Thoracic aorta (tissue), 2 donors: ENCODE results near the gene ZDHHC16. TPM values are rescaled to one million over a fixed set of nuclear protein-coding genes. Genes with fewer than 3 reads are reported as not detected.

ENCODE experiments used
- ATAC-seq: fragments of 150-250 bp; one replicate; pipeline ENCODE4 v1.8.0; 2017; ENCODE audit warnings: low read depth; ENCODE audit not compliant: insufficient number of reproducible peaks, low FRiP score
- DNase-seq: peaks from one replicate; pipeline ENCODE4 v3.0.0-alpha.2; 2020; ENCODE audit warnings: low spot score
- H3K27ac ChIP-seq, 2 donors: fragments of 200-600 bp; sonication (generic); 1 replicate in 1 of 2; 2 replicates in 1 of 2; pipeline ENCODE4 v1.5.1; 2016; ENCODE audit warnings: mild to moderate bottlenecking in 2 of 2, moderate library complexity in 2 of 2
- H3K27me3 ChIP-seq: fragments of 200-600 bp; sonication (generic); replicated peaks from 2 replicates; pipeline ENCODE4 v1.6.0; 2016; ENCODE audit warnings: mild to moderate bottlenecking; ENCODE audit not compliant: insufficient read depth
- H3K36me3 ChIP-seq: fragments of 200-600 bp; sonication (generic); one replicate; pipeline ENCODE4 v1.5.1; 2016
- H3K4me1 ChIP-seq, 2 donors: fragments of 200-600 bp; sonication (generic); 1 replicate in 1 of 2; 2 replicates in 1 of 2; pipeline versions ENCODE4 v1.5.1 to v1.6.0; 2016; ENCODE audit warnings: low read depth in 2 of 2, mild to moderate bottlenecking in 1 of 2; ENCODE audit not compliant: control insufficient read depth in 1 of 2
- H3K4me3 ChIP-seq: fragments of 200-600 bp; sonication (generic); 2 replicates; pipeline ENCODE4 v1.5.1; 2016; ENCODE audit warnings: mild to moderate bottlenecking
- H3K9me3 ChIP-seq: fragments of 200-600 bp; sonication (generic); 2 replicates; pipeline ENCODE4 v1.5.1; 2016
- CTCF ChIP-seq: fragments of 200-600 bp; sonication (generic); IDR thresholded peaks from one replicate; pipeline ENCODE4 v1.5.1; 2019; ENCODE audit warnings: antibody characterized with exemption
- total RNA-seq, 2 donors: library from RNA; depleted of rRNA; stranded (reverse); fragments of >200 nt; gene quantifications; one replicate each; pipeline versions ENCODE4 v1.1.0 to v1.2.3, GENCODE V29; 2016

Gene ZDHHC16
- total RNA-seq, 2 donors from 2014 or later: 23.4 to 31.7 TPM

- Histone ChIP-seq H3K9me3 (no peaks in the 10 kb centered on the region), H3K36me3 (no peaks in the 10 kb centered on the region), H3K4me1 (peaks cover 18 to 49% of the 10 kb centered on the region in 2 donors), H3K27me3 (no peaks in the 10 kb centered on the region), H3K4me3 (peak within 1 kb of the TSS; percentile 83), H3K27ac (peak within 1 kb of the TSS; percentile 86 to 92)
- ATAC-seq: peak; percentile 87
- TF ChIP-seq CTCF: no peak
- peak; percentile 99 for DNase-seq
Observed at GRCh38 chr10:97498076-97498840, 52.3 kb downstream of the ZDHHC16 start, which contains the start of gene MMS19. Gene MMS19, minus strand, starts transcription at chr10:97498422. Its CDS starts 38 bp downstream, at chr10:97498384.

GRCh38 chr10:97498841-97499560, 53.0 kb downstream of the ZDHHC16 start, which contains the start of gene UBTD1:
Gene UBTD1, plus strand, starts transcription at chr10:97498924. Its CDS starts 280 bp downstream, at chr10:97499204.
- Histone ChIP-seq H3K4me3 (peak within 1 kb of the TSS; percentile 83), H3K9me3 (no peaks in the 10 kb centered on the region), H3K36me3 (no peaks in the 10 kb centered on the region), H3K27me3 (no peaks in the 10 kb centered on the region), H3K4me1 (peaks cover 18 to 52% of the 10 kb centered on the region in 2 donors), H3K27ac (peak within 1 kb of the TSS; percentile 86 to 92)
- ATAC-seq (peak; percentile 3), DNase-seq (no peak)
- no peak for TF ChIP-seq CTCF

- Histone ChIP-seq H3K4me1 (peaks cover 18 to 49% of the 10 kb centered on the region in 2 donors), H3K9me3 (no peaks in the 10 kb centered on the region), H3K36me3 (no peaks in the 10 kb centered on the region), H3K4me3 (peak overlapping the region; percentile 83), H3K27ac (peak overlapping the region; percentile 86 to 92), H3K27me3 (no peaks in the 10 kb centered on the region)
- DNase-seq (peak; percentile 51), ATAC-seq (no peak)
- no peak for TF ChIP-seq CTCF
Observed at GRCh38 chr10:97499561-97500296, 53.8 kb downstream of the ZDHHC16 start.

- Histone ChIP-seq H3K27me3 (no peaks in the 10 kb centered on the region), H3K4me3 (peak overlapping the region; percentile 83), H3K27ac (peak overlapping the region; percentile 86 to 92), H3K9me3 (no peaks in the 10 kb centered on the region), H3K36me3 (no peaks in the 10 kb centered on the region), H3K4me1 (peaks cover 15 to 44% of the 10 kb centered on the region in 2 donors)
- ATAC-seq (no peak), DNase-seq (no peak)
- TF ChIP-seq CTCF: no peak
Observed at GRCh38 chr10:97500297-97500575, 54.3 kb downstream of the ZDHHC16 start.

- TF ChIP-seq CTCF: no peak
- Histone ChIP-seq H3K4me3 (no peak overlapping the region), H3K36me3 (no peaks in the 10 kb centered on the region), H3K9me3 (no peaks in the 10 kb centered on the region), H3K4me1 (peaks cover 5 to 23% of the 10 kb centered on the region in 2 donors), H3K27ac (no peak overlapping the region), H3K27me3 (no peaks in the 10 kb centered on the region)
- ATAC-seq (no peak), DNase-seq (no peak)
Observed at GRCh38 chr10:97502916-97503315, 56.9 kb downstream of the ZDHHC16 start.
